ENCODE measurements around the gene RNF130.
"Not testable (repeated sequence)": the region's sequence is repeated elsewhere in the genome, so short reads cannot be mapped to it uniquely, and the experiment has no call there.

RNF130 gene

DNA sequence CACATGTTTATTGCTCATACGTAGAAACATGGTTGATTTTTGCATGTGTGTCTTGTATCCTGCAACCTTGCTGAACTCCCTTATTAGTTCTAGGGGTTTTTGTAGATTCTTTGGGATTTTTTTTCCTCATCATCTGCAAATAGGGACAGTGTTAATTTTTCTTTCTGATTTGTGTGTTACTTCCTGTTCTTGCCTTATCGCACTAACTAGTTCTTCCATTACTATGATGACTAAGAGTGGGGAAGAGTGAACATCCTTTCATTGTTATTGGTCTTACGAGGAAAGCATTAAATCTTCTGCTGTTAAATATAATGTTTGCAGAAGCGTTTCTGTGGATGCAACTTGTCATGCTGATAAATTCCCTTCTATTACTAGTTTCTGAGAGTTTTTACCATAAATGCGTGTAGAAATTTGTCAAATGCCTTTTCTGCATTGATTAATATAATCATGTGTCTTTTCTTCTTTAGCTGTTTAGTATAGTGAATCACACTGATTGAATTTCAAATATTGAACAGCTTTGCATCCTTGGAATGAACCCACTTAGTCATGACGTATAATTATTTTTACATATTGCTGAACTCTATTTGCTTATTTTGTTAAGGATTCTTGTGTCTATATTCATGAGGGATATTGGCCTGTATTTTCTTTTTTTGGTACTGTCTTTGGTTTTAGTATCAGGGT lies 32.1 kb upstream of the RNF130 start:
- no peak for DNase-seq (ENCODE audit: low read depth in 3 of 3)

- DNase-seq (ENCODE audit: low read depth in 3 of 3) = no peak
These were observed 31.1 kb upstream of the RNF130 start for GRCh38 chr5:180102636-180103035.

GRCh38 chr5:180101451-180102105 lies 30.0 kb upstream of the RNF130 start:
- no peak for DNase-seq (ENCODE audit: low read depth in 3 of 3)

GRCh38 chr5:180100621-180101450 lies 29.3 kb upstream of the RNF130 start:
- no peak for DNase-seq (ENCODE audit: low read depth in 3 of 3)

- DNase-seq (ENCODE audit: low read depth in 3 of 3) = no peak
These were observed 28.4 kb upstream of the RNF130 start for GRCh38 chr5:180099733-180100611.

DNA sequence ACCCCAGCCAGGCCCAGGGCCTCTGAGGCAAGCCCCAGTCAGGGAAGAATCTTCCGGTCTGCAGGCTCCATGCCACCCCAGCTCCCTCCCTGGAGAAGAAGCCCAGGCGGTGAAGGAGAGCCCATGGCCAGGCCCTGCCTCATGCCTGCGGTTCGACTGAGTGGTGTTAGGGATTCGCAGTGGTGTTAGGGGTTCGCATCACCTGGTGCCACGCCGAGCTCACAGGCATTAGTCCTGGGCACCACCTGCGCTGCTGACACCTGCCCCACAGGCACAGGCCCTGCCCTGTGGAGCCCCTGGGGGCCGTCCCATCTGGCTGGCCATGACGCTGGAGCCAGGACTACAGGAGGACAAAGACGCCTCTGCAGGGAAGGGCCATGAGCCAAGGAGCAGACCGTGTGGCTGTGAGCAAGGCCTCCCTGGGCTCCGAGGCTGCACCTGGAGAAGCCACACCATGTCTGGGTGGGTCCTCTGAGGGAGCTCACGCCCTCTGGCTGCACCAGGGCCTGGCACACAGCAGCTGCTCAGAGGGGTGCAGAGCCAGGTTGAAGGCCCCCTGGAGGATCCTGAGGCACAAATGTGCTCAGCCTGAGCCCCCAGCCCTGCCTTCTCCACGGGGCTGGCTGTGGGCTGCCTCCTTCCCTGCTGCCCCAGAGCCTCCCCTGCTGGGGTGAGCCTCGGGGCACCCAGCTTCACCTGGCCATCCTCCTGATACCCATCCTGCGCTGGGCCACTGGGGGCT lies 27.6 kb upstream of the RNF130 start:
- DNase-seq (ENCODE audit: low read depth in 3 of 3) = no peak

- DNase-seq (ENCODE audit: low read depth in 3 of 3) = no peak
These were observed 27.0 kb upstream of the RNF130 start for GRCh38 chr5:180098526-180098925.

GRCh38 chr5:180097926-180098325 lies 26.4 kb upstream of the RNF130 start:
- DNase-seq (ENCODE audit: low read depth in 3 of 3) = no peak

DNA sequence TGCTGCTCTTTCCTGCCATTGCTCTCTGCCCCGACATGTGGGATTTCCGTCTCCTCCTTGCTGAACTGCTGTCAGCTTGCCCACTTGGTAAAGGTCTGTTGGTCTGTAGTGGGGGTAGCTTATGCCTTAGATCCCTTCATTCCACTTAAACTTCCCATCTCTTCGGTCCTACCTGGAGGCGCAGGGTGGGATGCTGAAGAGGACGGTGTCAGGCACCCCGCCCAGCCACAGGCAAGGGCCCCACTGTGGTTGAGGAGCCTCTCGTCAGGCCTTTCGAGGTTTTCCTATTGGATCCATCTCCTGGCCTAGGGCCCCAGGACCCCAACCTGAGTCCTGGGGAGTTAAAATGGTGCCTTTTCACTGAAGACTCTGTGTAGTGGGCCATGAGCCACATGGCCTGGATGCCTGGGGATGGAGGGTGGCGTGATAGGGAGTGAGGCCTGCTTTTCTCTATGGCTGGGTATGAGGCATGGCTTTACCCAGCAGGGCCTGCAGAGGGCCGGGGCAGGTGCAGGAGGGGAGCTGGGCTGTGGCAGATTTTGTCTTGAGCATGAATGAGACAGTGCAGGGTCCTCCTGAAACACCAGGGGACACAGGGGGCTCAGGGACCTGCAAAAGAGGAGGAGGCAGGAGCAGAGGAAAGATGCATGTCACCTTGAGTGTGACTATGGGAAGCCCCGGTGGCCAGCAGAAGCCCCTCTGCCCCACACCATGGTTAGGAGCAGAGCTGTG lies 25.8 kb upstream of the RNF130 start:
- DNase-seq (ENCODE audit: low read depth in 3 of 3) = no peak

DNA sequence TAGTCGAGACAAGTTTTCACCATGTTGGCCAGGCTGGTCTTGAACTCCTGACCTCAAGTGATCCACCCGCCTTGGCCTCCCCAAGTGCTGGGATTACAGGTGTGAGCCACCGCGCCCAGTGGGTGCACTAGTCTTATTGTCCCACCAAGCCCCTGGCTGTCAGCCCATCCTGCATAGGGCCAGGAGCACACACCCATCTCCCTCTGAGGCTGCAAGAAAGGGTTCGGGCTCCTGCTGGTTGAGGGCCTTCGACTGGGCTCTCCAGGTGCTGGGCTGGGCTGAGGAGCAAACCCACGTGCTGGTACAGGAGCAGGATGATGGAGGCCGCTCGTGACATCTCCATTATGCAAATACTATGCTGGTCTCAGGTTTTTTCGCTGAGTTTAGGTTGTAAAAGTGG lies 25.1 kb upstream of the RNF130 start:
- no peak for DNase-seq (ENCODE audit: low read depth in 3 of 3)

GRCh38 chr5:180095545-180095944 lies 24.0 kb upstream of the RNF130 start:
- DNase-seq (ENCODE audit: low read depth in 3 of 3) = no peak

GRCh38 chr5:180093651-180094382 lies 22.3 kb upstream of the RNF130 start:
- no peak for DNase-seq (ENCODE audit: low read depth in 3 of 3)

- DNase-seq (ENCODE audit: low read depth in 3 of 3) = no peak
These were observed 21.7 kb upstream of the RNF130 start for GRCh38 chr5:180093241-180093640.

DNA sequence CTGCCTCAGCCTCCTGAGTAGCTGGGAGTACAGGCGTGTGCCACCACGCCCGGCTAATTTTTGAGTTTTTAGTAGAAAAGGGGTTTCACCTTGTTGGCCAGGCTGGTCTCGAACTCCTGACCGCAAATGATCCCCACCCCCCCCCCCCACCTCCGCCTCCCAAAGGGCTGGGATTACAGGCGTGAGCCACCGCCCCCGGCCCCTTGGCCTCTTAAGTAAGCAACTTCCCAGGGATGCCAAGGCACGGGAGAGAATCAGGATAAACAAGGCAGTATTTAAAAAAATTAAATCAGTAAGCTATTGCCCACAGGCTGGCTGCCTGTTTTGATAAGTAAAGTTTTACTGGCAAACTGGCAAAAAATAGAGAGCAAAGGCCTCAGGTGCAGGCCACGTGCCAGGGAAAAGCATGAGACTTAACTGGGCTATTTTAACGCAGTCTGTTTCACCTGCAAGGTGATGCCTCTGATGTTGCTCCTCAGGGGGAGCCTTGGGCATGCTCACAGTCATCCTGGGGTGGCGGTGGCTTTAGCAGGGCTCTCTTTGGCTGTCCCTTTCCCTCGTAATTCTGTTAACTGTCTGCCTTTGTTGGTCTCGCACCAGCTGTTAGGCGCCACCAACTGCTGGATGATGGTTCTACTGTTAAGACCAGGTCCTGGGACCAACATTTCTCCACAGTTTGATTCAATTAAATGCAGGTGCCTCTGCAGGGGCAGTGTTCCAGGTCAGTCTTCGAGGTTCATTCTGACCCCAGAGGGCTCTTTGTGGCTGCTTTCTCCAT lies 19.4 kb upstream of the RNF130 start:
- DNase-seq (ENCODE audit: low read depth in 3 of 3) = no peak

GRCh38 chr5:180090098-180090768 lies 18.7 kb upstream of the RNF130 start:
- DNase-seq (ENCODE audit: low read depth in 3 of 3) = peak; percentile 70 to 72 (median 71)

GRCh38 chr5:180089628-180090027 lies 18.1 kb upstream of the RNF130 start:
- DNase-seq (ENCODE audit: low read depth in 3 of 3) = not testable (repeated sequence)

- DNase-seq (ENCODE audit: low read depth in 3 of 3) = no peak
These were observed 17.0 kb upstream of the RNF130 start for GRCh38 chr5:180088561-180088960.

DNA sequence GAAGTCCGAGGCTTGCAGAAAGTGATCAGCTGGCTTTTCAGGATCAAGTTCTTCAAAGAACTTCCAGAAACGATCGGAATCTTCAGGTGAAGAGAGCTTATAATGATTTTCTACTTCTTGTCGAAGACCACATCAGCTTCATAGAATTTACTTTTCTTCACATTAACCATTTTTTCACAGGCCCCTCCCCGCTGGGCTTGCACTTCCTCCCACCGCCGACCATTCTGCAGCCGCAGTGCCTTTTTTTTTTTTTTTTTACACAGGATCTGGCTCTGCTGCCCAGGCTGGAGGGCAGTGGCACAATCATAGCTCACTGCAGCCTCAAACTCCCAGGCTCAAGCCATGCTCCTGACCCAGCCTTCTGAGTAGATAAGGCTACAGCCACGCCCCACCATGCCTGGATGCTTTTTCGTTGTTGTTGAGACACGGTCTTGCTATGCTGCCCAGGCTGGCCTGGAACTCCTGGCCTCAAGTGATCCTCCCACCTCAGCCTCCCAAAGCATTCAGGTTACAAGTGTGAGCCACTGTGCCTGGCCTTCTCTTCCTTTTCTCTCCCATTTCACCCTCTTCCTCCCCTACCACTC lies 15.3 kb upstream of the RNF130 start:
- no peak for DNase-seq (ENCODE audit: low read depth in 3 of 3)
